ENCODE results near the gene TRMT1. TPM values are rescaled to one million over a fixed set of nuclear protein-coding genes. Genes with fewer than 3 reads are reported as not detected.

TRMT1 gene
- total RNA-seq, 1 experiment from 2014 or later: 42.6 TPM

DNA sequence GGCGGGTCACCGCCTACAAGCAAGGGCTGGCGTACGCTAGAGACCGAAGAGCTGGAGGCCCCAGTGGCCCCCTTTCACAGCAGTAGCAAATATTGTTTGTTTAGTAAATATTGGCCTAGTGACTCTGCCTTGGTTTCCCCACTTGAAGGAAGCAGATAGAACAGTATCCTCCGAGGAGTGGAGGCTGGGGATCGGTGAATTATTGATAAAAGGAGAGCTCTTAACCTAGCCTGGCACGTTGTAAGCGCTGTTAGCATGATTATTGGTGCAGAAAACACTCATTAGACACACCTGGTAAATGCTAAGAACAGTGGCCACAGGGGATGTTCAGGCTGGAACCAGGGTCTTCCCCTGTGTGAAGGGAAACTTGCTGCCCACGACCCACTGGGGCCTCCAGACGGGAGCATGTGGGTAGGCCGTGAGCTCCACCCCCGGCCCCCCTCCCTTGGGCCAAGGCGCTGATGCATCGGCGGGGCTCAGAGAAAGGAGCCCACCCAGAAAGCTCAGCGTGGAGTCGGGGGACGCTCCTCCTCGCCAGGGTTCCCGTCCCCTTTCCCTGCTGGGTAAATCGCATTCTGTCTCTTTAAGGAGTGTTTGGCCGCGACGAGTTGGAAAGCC, 35.9 kb upstream of the TRMT1 start:
- TF ChIP-seq, protein P1, sequence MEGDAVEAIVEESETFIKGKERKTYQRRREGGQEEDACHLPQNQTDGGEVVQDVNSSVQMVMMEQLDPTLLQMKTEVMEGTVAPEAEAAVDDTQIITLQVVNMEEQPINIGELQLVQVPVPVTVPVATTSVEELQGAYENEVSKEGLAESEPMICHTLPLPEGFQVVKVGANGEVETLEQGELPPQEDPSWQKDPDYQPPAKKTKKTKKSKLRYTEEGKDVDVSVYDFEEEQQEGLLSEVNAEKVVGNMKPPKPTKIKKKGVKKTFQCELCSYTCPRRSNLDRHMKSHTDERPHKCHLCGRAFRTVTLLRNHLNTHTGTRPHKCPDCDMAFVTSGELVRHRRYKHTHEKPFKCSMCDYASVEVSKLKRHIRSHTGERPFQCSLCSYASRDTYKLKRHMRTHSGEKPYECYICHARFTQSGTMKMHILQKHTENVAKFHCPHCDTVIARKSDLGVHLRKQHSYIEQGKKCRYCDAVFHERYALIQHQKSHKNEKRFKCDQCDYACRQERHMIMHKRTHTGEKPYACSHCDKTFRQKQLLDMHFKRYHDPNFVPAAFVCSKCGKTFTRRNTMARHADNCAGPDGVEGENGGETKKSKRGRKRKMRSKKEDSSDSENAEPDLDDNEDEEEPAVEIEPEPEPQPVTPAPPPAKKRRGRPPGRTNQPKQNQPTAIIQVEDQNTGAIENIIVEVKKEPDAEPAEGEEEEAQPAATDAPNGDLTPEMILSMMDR (IDR thresholded peaks at IDR 0.05; ENCODE audit: insufficient read depth in 1 of 2, low read depth in 1 of 2, low read length in 1 of 2, severe bottlenecking in 1 of 2, unreplicated experiment in 1 of 2): no peak
- H3K36me3 ChIP-seq (ENCODE audit: control insufficient read depth, insufficient read depth, low read length): peaks cover 2% of the 10 kb centered on the region; the same call in 1 of the 2 replicates
- peaks cover 28% of the 10 kb centered on the region for H3K4me1 Mint-ChIP-seq (ENCODE audit: low read depth, unreplicated experiment)
- H3K9me3 ChIP-seq: no peaks in the 10 kb centered on the region
- DNase-seq: no peak
- peak overlapping the region; percentile 83 for H3K4me3 Mint-ChIP-seq (ENCODE audit: unreplicated experiment)
- H3K36me3 Mint-ChIP-seq (ENCODE audit: insufficient read depth, unreplicated experiment): peaks cover 71% of the 10 kb centered on the region
- peak overlapping the region; percentile 98 for H3K27ac Mint-ChIP-seq (ENCODE audit: unreplicated experiment)
- peak overlapping the region; percentile 99 for H3K4me3 ChIP-seq (ENCODE audit: low read depth, low read length)
- H3K27me3 Mint-ChIP-seq (ENCODE audit: insufficient read depth, unreplicated experiment): peaks cover 4% of the 10 kb centered on the region
- BruUV-seq (replicated peaks): TSS peak; percentile 43
- H3K27me3 ChIP-seq (replicated peaks; ENCODE audit: control insufficient read depth, insufficient read depth, low read length): no peaks in the 10 kb centered on the region
- H3K4me1 ChIP-seq: peaks cover 16% of the 10 kb centered on the region
- POLR2A ChIA-PET: interaction anchor here (0.6 to 2.2 kb wide), 7 partner anchors 11 to 1353 kb away, joined by 3 to 29 read pairs (median 5); partner anchors contain the start of genes GCDH and NACC1
- H3K9me3 Mint-ChIP-seq (ENCODE audit: unreplicated experiment): no peaks in the 10 kb centered on the region
- intact Hi-C loops (cut with micrococcal nuclease; ENCODE audit: unreplicated experiment): loop anchor here (5.0 kb wide), 1 partner anchor 360 kb away; the partner anchor contains the start of gene JUNB
- CTCF ChIA-PET: interaction anchor here (0.5 to 1.0 kb wide), 3 partner anchors 11 to 210 kb away, joined by 3 to 9 read pairs (median 9); no protein-coding TSS in a partner anchor

DNA sequence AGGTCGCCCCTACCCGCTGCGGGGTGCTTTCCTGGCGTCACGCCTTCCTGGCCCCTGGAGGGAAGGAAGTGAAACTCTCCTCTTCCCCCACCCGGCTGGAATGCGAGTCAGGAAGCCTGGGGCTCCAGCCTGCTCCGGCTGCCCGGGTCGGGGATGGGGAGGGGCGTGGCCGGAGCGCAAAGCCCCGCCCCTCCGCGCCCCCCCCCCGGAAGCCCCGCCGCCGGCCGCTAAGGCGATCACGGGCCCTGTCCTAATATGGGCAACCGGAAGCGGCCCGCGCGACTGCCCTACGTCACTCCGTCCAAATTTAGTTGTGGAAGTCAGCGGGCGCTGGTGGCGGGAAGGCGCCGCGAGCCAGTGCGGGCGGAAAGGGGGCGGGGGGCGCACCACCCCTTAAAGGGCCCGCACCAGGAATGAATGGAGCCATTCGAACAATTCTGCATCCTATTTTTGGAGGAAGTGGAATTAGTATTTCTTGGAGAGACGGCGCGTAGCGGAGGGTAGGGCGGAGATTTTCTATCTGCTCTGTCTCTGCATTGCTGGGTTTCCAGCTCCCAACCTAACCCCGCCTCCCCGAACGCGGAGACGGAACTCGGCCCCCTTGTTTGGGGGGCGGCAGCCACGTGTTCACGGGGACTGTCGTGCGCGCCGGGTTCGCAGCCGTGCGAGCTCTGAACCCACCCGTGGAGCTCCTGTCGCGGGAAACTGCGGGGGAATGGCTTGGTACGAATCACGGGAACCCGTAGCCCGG, 35.2 kb upstream of the TRMT1 start:
- H3K9me3 Mint-ChIP-seq (ENCODE audit: unreplicated experiment): no peaks in the 10 kb centered on the region
- peak; percentile 96 for DNase-seq
- peak overlapping the region; percentile 83 for H3K4me3 Mint-ChIP-seq (ENCODE audit: unreplicated experiment)
- H3K4me1 Mint-ChIP-seq (ENCODE audit: low read depth, unreplicated experiment): peaks cover 23% of the 10 kb centered on the region
- H3K9me3 ChIP-seq: no peaks in the 10 kb centered on the region
- H3K4me3 ChIP-seq (ENCODE audit: low read depth, low read length): peak overlapping the region; percentile 99
- peaks cover 2% of the 10 kb centered on the region; the same call in 1 of the 2 replicates for H3K36me3 ChIP-seq (ENCODE audit: control insufficient read depth, insufficient read depth, low read length)
- BruUV-seq (replicated peaks): no TSS peak
- intact Hi-C loops (cut with micrococcal nuclease; ENCODE audit: unreplicated experiment): loop anchor here (2.0 to 5.0 kb wide), 3 partner anchors 13 to 359 kb away; partner anchors contain the start of genes JUNB and TRMT1
- no peaks in the 10 kb centered on the region for H3K27me3 ChIP-seq (replicated peaks; ENCODE audit: control insufficient read depth, insufficient read depth, low read length)
- TF ChIP-seq, protein P1 (IDR thresholded peaks at IDR 0.05; ENCODE audit: insufficient read depth in 1 of 2, low read depth in 1 of 2, low read length in 1 of 2, severe bottlenecking in 1 of 2, unreplicated experiment in 1 of 2): peak in 1 of 2 experiments; percentile 25
- peaks cover 16% of the 10 kb centered on the region for H3K4me1 ChIP-seq
- ChIA-PET CTCF (interaction anchor here (0.5 to 1.0 kb wide), 3 partner anchors 11 to 209 kb away, joined by 3 to 9 read pairs (median 9); no protein-coding TSS in a partner anchor), POLR2A (interaction anchor here (0.6 to 2.2 kb wide), 6 partner anchors 12 to 261 kb away, joined by 3 to 29 read pairs (median 6); partner anchors contain the start of genes GCDH and NACC1)
- H3K27me3 Mint-ChIP-seq (ENCODE audit: insufficient read depth, unreplicated experiment): peaks cover 4% of the 10 kb centered on the region
- peak overlapping the region; percentile 98 for H3K27ac Mint-ChIP-seq (ENCODE audit: unreplicated experiment)
- H3K36me3 Mint-ChIP-seq (ENCODE audit: insufficient read depth, unreplicated experiment): peaks cover 68% of the 10 kb centered on the region
